T follicular helper cell (primary cell): Measurements from ENCODE around the gene SLC16A10.
"Not testable (repeated sequence)": the region's sequence is repeated elsewhere in the genome, so short reads cannot be mapped to it uniquely, and the experiment has no call there.

ENCODE experiments used
- DNase-seq: peaks from one replicate; pipeline ENCODE4 v3.0.0-alpha.2; 2020; ENCODE audit warnings: low read depth

The SLC16A10 gene

DNA sequence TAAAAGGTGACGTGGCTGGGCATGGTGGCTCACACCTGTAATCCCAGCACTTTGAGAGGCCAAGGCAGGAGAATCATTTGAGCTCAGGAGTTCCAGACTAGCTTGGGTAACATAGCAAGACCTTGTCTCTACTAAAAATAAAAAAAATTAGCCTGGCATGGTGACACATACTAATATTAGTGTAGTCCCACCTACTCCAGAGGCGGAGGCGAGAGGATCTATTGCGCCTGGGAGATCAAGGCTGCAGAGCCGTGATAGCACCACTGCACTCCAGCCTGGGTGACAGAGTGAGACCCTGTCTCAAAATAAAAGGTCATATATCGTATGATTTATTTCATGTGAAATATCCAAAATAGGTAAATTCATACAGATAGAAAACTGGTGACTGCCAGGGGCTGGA, 132.5 kb downstream of the SLC16A10 start:
- no peak for DNase-seq

DNA sequence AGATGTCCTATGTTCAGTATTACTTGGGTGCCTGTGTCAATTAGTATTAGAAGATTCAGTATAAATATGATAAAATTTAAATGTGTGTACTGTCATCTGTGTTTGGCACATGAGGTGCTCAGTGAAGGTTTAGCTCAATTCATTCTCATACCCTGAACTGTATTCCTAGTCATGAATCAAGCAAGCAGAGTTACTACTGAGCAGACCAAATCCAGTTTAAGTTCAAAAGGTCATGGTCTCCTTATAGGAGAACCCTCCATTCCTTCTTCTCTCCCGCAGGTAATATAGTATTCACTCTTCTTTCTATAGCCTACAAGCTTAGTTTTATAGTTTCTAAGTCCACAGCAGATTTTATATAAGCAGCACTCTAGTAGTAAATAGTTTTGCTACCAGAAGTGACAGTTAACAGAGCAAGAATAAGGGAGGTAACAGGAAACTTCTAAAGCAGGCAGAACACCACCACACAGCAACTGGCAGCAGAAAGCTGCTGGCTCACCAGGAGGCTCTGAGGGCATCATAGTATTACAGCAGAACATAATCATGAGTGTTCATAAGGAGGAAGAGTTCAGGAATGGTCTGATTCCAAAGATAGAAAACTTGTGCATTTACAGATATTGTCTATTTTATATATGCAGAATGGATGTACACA, 133.2 kb downstream of the SLC16A10 start:
- DNase-seq, result no peak

- DNase-seq, result no peak
Measured at GRCh38 chr6:111221804-111222203, 134.5 kb downstream of the SLC16A10 start.

- no peak for DNase-seq
Measured at GRCh38 chr6:111222341-111222740, 135.0 kb downstream of the SLC16A10 start.

DNA sequence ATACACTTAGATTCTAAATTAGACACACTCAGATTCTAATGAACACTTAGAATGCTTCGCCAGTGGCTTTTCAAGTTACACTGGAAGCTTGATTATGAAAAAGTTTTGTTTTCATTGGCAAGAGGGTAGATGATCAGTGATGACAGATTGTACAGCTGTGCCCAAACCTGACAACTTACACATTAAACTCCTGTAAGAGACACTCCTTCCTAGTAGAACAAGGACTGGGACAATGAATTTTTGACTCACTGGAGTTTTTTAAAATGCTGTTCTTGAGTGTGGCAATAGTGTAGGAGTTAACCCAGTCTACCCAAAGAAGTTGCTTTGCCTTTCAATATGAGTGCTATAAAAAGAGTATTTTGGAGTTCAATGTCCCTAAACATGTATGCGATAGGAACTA, 140.8 kb downstream of the SLC16A10 start:
- no peak for DNase-seq

DNA sequence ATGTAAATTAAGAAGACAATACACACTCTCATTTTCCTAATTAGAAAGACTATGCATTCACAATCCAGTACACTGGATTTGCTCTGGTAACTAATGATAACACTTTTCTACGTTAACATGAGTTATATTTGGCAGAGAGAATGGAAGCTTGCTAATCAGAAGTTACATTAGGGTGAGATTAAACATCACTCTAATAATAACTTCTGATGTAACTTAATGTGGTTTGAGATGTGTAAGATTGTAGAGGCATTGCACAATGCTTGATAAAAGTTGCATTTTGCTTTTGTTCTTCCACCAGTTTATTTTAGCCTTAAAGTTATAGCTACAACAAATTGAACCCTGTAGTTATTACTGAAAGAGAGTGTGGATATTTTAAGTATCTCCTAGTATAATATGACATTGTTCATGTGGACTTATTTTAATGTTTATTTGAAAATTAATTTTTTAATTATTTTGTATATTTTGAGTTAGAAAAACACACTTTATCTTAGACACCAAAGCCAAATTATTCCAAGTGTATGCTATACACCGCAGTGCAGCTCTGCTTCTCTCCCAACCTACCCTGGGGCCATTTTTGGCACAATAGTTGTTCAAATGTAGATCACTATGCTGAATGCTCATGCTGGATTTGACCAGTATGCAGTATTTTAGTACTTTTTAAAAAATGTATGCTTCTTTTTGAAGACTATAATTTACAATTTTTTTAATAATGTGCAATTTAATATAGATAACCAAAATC, 143.2 kb downstream of the SLC16A10 start:
- DNase-seq, result no peak

- DNase-seq, result no peak
Measured at GRCh38 chr6:111231090-111231459, 143.8 kb downstream of the SLC16A10 start.

DNA sequence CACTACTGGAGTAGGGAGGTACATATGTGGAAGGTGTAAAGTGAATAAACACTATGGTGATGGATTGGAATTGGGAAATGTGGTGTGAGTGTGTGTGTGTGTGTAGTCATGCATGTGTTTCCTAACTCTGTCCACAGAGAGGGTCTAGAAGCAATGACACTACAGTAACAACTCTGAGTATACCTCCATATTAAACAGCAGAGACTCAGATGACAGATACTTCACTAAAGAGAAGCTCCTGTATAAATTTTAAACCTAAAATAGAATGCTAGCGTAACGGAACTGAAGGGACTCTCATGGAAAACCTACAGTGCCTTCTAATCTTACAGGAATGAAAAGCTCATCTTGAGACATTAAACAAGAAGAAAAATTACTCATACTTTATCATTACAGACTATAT, 150.5 kb downstream of the SLC16A10 start:
- no peak for DNase-seq

- DNase-seq, result no peak
Measured at GRCh38 chr6:111238464-111239119, 151.3 kb downstream of the SLC16A10 start.

- no peak for DNase-seq
Measured at GRCh38 chr6:111239461-111239860, 152.2 kb downstream of the SLC16A10 start.

DNA sequence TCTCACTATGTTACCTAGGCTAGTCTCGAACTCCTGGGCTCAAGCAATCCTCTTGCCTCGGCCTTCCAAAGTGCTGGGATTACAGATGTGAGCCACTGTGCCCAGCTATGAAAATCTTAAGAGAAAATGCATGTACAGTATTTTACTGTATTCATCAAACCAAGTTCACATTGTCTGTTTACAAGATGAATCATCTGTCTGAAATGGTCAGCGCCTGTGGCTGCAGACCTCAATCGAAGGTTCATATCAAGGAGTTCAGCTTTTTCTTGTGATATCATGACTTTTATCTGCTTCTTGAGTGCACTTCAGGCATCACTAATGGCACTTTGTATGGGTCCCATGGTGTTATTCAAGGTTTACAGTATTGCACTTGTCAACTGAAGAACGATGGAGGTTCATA, 155.1 kb downstream of the SLC16A10 start:
- no peak for DNase-seq

GRCh38 chr6:111243095-111243494, 155.8 kb downstream of the SLC16A10 start:
- no peak for DNase-seq

DNA sequence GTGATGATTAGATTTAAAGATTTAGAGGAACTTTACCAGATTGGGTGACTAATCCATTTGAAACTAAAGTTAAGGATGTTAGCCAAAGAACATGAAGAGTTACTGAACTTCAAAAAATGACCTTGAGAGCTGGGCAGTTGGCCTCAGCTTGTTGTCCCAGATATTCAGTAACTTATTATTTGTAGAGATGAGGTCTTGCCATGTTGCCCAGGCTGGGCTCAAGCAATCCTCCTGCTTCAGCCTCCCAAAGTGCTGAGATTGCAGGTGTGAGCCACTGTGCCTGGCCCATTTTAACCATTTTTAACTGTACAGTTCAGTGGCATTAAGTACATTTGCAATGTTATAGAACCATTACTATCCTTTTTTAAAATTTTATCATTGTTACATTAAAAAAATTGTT, 161.5 kb downstream of the SLC16A10 start:
- no peak for DNase-seq

GRCh38 chr6:111250791-111251354, 163.6 kb downstream of the SLC16A10 start:
- DNase-seq, result no peak

DNA sequence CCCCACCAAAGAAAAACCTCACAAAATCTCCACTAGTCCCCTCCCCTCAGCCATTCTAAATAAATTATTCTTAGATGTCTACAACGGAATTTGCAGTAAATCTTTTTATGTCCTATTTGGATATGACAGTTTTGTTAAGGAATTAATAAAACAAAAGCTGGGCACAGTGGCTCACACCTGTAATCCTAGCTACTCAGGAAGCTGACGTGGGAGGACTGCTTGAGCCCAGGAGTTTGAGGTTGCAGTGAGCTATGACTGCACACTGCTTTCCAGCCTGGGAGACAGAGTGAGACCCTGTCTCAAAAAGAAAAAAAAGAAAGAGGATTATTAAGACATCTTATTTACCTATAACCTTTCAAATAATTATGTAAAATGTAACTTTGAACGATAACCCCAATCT, 165.4 kb downstream of the SLC16A10 start:
- DNase-seq, result no peak

DNA sequence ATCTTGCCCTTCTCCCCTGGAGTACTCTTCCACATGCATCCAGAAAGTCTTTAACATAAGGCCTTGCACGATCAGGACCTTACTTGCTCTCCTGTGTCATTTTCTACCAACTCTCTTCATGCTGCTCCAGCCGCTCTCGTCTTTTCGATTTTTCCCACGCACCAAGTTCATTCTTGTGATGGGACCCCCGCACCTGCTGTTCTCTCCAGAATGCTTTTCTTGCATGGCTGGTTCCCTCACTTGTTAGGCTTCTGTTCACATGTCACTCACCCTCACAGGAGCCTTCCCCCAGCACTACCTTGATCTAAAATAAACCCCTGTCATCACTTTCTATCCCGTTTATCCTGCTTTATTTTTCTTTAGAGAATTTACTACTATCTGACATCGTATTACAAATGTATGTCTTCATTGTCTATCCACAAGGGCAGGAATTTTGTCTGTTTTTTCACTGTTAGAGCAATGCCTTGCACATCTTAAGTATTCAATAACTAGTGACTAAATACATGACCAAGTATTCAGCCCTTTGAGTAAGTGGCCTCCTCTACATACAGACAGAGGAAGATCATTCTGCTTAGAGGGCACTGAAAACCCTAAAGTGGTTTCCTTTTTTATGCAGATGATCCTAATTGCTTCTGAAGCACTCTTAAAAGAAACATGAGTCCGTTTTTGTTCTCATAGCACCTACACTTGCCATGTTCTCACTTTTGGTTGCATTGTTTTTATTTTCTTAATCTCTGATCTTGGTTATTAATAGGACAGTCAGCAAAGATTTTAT, 166.9 kb downstream of the SLC16A10 start:
- DNase-seq, result no peak

GRCh38 chr6:111254779-111255166, 167.5 kb downstream of the SLC16A10 start:
- DNase-seq, result no peak

- not testable (repeated sequence) for DNase-seq
Measured at GRCh38 chr6:111255838-111256237, 168.5 kb downstream of the SLC16A10 start.

DNA sequence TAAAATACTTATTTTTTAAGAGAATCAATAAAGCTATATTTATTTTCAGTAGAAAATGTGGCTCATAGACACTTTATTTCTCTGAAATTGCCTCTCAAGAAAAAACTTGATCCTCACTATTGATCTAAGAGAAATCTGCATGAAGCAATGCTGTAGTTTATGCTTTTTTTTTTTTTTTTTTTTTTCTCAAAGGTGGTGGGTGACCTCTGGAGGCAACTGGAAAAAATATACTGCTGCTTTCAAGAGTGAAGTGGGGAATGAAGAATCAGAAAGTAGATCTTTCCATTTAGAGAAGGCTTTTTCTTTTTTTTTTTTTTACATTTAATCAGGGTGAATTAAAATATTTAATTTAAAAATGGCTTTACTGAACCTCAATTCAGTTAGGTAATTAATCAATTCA, 169.3 kb downstream of the SLC16A10 start:
- no peak for DNase-seq

DNA sequence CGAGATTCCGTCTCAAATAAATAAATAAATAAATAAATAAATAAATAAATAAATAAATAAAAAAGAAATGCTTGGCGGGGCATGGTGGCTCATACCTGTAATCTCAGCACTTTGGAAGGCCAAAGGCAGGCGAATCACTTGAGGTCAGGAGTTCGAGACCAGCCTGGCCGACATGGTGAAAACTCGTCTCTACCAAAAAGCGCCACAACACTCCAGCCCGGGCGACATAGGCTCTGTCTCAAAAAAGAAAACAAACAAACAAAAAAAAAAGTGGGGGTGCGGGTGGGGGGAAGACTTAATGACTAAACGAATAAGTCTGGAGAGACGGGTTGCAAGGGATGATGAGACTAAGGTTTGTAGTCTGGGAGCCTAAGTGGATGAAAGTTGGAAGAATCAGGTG, 170.7 kb downstream of the SLC16A10 start:
- DNase-seq, result no peak

DNA sequence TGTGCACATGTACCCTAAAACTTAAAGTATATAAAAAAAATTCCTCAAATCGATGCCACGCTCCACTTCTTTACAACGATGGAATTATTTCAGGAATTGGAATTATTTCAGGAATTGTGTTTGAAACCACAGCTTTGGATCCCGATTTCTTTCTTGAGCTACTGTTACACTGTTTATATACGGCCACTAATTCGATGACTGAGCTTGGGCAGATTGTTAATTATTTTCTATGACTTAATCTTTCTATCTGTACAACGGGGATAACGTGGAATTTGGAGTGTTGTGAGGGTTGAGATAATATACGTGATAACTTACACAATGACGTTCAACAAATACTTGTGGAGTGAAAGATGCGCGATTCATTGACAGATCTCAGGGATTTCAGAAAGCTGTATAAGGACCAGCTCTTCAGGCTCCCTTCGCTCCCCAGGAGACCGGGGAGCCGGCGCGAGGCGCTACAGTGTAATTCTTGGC, 171.3 kb downstream of the SLC16A10 start:
- DNase-seq, result no peak
